H1 (cell line): Measurements from ENCODE around the gene GSG1L. TPM values are rescaled to one million over a fixed set of nuclear protein-coding genes. Genes with fewer than 3 reads are reported as not detected.

Experiments used
- CTBP2 ChIP-seq: IDR thresholded peaks from 2 replicates; pipeline ENCODE4 v1.7.0; 2011; ENCODE audit warnings: borderline replicate concordance, mild to moderate bottlenecking, moderate library complexity, mixed read lengths, low read length; ENCODE audit not compliant: insufficient read depth, insufficient read length
- EGR1 ChIP-seq: IDR thresholded peaks from 2 replicates; pipeline ENCODE4 v1.6.1; 2011; ENCODE audit warnings: low read depth, low read length, borderline replicate concordance
- EP300 ChIP-seq, 2 experiments: IDR thresholded peaks; 1 replicate in 1 of 2; 2 replicates in 1 of 2; pipeline ENCODE4 v1.6.1; 2011 to 2012; ENCODE audit warnings: low read depth in 2 of 2, low read length in 2 of 2, mild to moderate bottlenecking in 2 of 2, borderline replicate concordance in 1 of 2, inconsistent platforms in 1 of 2, moderate library complexity in 1 of 2
- SIX5 ChIP-seq: IDR thresholded peaks from 2 replicates; pipeline ENCODE4 v1.6.1; 2011; ENCODE audit warnings: mild to moderate bottlenecking, low read depth, low read length
- polyA plus RNA-seq, 7 experiments: library from polyadenylated mRNA; depleted of rRNA in 3 of 7; stranded (reverse) in 5 of 7; unstranded in 2 of 7; fragments of >200 nt in 5 of 7; fragments of 200-250 nt in 2 of 7; gene quantifications; 1 replicate in 5 of 7; 2 replicates in 1 of 7; 4 replicates in 1 of 7; pipeline versions ENCODE4 v1.2.1 to v1.2.3, GENCODE V29; 2011 to 2013; ENCODE audit warnings: missing spikeins in 2 of 7, mixed read lengths in 2 of 7
- total RNA-seq: library from RNA; stranded (reverse); fragmentation: NEBNext Ultra II Directional; extraction: Animal tissue kit (Norgen Biotek cat#: 25700); gene quantifications from 2 replicates; pipeline ENCODE4 v1.2.1, GENCODE V29; 2021

GSG1L gene
- total and polyA plus RNA-seq, 2 of the 8 experiments (the other 6 are each of a cell fraction or from before 2014, with no cell fraction given): 0.71 to 1.1 TPM

DNA sequence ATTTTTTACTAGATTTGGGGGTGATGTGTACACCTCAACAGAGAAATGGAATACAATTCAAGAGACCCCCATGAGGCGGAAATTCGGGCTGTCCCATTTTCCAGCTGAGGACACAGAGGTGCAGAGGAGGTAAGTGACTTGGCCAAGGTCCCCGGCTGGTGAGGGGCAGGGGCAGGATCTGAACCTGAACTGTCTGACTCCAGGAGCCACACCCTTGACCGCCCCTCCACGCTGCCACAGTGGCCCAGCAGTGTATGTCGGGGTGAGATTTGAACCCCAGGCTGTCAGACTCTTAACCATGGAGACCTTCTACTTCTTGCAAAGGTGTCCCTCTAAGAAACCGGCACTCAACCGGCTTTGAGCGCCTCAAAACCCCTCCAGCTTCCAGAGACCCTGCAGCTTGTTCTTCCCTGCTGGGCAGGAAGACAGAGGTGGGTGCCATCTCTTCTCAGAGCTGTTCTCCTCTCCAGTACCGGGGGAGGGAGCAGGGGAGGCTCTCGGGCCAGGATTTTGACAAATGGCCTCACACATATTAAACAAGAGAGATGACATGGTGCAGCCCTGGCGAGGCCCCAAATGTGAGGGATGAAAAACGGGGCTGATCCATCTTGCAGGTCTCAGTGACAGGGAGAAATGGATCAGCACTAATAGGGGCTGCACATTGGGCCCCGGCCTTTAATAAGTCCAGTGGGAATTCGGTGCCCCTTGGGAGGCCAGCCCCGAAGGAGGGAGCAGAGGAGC, 222.3 kb downstream of the GSG1L start (continued):
- TF ChIP-seq SIX5: no peak
- TF ChIP-seq EGR1: no peak
- no peak for TF ChIP-seq CTBP2
- TF ChIP-seq EP300 (IDR thresholded peaks at IDR 0.05; ENCODE audit: borderline replicate concordance in 1 of 2, low read depth in 2 of 2, low read length in 2 of 2): no peak
